ENCODE data around the gene PTMS.

GRCh38 chr12:6807170-6807569, 41.0 kb downstream of the PTMS start:
- no peak for TF ChIP-seq SP1 (IDR thresholded peaks at IDR 0.05)
- no peak for TF ChIP-seq BHLHE40 (IDR thresholded peaks at IDR 0.05; ENCODE audit: borderline replicate concordance)
- no peak for TF ChIP-seq ZNF384 (IDR thresholded peaks at IDR 0.05)
- no peak for TF ChIP-seq HDGF (IDR thresholded peaks at IDR 0.05; ENCODE audit: borderline replicate concordance)
- no peak for TF ChIP-seq FOXM1 (IDR thresholded peaks at IDR 0.05; ENCODE audit: borderline replicate concordance)
- TF ChIP-seq TARDBP (IDR thresholded peaks at IDR 0.05) = no peak
- no peak for TF ChIP-seq FOXK2 (IDR thresholded peaks at IDR 0.05)

Measured in HEK293T (cell line).